Articular chondrocyte of knee joint (primary cell): Measurements from ENCODE around the gene LSM4. TPM values are rescaled to one million over a fixed set of nuclear protein-coding genes. Genes with fewer than 3 reads are reported as not detected.

ENCODE experiments used
- small RNA-seq: library from RNA; depleted of rRNA; stranded (forward); fragments of <200 nt; gene quantifications from one replicate; pipeline ENCODE3, GENCODE V24; 2012
- total RNA-seq: library from RNA; depleted of rRNA; stranded (reverse); fragments of >200 nt; gene quantifications from 2 replicates; pipeline ENCODE4 v1.2.3, GENCODE V29; 2012

LSM4 gene
- total RNA-seq: 77.4 and 80.5 TPM in 2 replicates

DNA sequence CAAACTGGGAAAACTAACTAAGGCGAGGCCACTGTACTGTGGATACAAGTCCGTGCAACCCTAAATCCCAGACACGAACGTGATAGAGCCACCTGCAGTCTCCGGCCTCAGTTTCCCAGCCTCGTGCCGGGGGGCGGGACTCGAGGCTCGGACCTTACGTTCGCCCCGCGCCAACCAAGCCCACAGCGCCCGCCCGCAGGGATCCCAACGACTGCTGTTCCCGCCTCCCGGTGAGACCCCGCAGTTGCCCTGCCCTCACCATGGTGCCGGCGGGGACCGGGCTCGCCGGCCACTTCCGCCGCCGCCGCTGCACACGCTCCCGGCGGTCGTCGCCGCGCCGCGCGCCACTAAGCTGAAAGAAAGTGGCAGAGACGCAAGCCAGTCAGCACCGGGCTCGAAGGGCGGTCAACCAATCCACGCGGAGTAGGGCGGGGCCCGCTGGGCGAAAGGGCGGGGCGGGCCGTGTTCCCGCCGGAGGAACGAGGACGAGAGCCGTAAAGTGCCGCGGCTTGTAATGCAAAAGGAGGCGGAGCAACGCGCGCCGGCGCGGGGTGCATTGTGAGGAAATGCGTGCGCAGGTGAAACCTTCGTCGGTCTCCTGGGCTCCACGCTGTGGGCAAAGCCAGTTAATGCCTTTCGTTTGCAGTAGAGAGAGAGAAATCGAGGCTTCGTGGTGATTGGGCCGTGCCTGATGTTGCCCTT is at the start of gene LSM4:
Gene LSM4, minus strand, starts transcription at position 318 of the 702 bp plus-strand sequence. Its CDS starts 56 bp downstream, at position 262.

DNA sequence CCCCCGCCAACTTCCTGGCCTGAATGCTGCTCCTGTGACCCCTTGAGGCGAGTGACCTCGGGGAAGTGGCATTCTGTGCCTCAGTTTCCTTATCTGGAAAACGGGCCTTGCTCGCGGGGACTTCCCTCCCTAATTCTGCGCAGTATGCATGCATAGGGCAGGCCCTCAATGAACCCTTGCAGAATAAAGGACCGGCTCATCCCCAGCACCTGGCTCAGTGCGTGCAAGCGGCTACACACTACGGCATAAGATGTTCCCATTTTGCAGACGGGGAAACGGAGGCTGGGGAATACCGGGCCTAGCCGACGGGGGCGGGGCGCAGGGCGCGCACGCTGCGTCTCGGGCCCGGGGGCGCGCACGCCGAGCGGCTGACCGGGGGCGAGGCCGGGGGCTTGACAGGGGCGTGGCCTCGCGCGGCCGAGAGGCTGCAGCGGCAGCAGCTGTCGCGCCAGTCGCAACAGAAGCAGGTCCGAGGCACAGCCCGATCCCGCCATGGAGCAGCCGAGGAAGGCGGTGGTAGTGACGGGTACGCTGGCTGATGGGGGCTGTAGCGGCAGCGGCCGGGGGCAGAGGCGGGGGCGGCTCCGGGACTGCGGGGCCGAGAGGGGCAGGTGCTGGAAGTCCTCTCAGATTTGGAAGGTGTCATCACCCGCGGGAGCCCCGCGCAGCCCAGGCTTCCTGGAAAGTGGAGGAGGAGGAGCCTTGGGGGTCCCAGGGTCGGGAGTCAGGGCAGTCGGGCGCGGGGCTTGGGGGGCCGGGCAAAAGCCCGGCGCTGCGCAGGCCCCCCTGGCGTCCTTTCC is 17.5 kb upstream of the LSM4 start, which contains the start of gene PGPEP1:
Gene PGPEP1, plus strand, starts transcription at position 409 of the 800 bp plus-strand sequence. Its CDS starts 84 bp downstream, at position 493.

DNA sequence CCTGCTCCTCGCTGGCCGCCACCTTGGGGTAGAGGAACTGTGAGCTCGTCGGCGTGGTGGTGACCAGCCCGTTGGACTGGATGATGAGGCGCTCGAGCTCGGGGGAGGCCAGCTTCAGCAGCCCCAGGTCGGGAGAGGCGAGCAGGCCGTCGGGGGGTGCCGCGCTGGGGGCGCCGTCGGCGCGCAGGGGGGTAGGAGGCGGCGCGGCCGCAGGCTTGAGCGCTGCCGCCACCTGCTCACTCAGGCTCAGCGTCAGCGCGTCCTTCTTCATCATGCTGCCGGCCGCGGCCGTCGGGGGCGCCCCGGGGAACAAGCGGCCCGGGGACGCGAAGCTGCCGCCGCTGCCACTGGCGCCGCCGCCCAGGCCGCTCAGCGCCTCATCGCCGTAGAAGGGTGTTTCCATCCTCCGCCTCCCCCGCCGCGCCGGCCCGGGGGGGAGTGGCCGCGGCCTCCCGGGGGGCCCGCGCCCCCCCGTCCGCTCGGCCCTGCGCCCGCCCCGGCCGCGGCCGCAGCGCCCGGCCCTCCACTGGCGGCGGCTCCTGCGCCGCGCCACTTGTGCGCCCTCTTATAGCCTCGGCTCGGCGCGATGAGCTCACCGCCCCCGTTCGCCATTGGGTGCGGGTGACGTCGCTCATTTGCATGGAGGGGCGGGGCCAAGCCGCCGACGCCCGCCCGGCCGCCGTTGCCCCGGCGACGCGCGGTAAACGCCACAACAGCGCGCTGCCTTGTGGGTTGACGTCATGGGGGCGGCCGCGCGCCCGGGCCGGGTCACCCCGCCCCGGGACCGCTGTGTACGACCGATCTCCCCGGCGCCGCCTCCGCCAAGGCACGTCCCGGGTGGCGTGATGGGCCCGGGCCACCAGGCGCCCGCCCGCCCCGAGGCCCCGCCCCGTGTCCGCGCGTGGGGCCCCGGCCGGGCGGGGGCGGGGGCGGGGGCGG is 41.5 kb downstream of the LSM4 start, which contains the start of gene JUND:
Gene JUND, minus strand, starts transcription at position 541 of the 939 bp plus-strand sequence. Its CDS starts 138 bp downstream, at position 403.

DNA sequence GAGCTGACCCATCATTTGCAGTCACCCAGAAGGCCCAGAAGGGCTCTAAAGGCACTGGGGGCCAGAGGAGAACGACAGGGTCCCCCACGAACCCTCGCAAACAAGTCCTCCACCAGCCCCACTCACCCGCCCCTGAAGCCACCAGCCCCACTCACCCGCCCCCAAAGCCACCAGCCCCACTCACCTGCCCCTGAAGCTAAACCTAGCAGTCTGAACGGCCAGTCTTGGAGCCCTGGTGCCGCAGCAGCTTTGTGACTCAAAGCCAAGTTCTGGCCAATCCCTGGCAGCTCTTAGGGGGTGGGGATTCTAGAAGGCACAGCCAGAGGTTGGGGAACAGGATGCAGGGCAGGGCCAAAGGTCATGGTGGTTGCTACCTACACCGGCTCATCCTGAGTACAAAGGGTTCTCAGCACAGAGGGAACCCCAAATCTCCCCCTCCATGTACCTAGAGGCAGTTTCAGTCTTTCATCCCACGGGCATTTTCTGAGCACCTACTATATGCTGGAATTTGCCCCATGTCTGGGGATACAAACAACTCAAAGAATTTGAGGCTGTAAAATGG is 48.6 kb downstream of the LSM4 start, which contains the start of gene IQCN:
Gene IQCN, minus strand, starts transcription at position 234 of the 562 bp plus-strand sequence. CDS start 4,974 bp downstream, outside the sequence.

Small RNA genes within 50 kb of the gene (small RNA-seq; reads per million reads assigned to genes)
- gene MIR3188 (not detected), gene RN7SL513P (not detected), gene RPL39P38 (not detected)

Other genes starting within 250 kb of the LSM4 start
- 0.26 and 0.32 TPM in 2 replicates for gene IL12RB1, start 236.1 kb downstream of the LSM4 start, total RNA-seq
- 3.8 and 4.3 TPM in 2 replicates for gene MAST3, start 225.3 kb downstream of the LSM4 start, total RNA-seq
- gene PIK3R2, start 169.9 kb downstream of the LSM4 start, total RNA-seq: 22.7 and 30.7 TPM in 2 replicates
- 9.3 and 11.3 TPM in 2 replicates for gene IFI30, start 149.3 kb downstream of the LSM4 start, total RNA-seq
- 6.2 and 8.1 TPM in 2 replicates for gene MPV17L2, start 129.9 kb downstream of the LSM4 start, total RNA-seq
- 0.65 and 1.2 TPM in 2 replicates for gene RAB3A, start 119.0 kb downstream of the LSM4 start, total RNA-seq
- under 0.01 and 0.22 TPM in 2 replicates for gene PDE4C, start 96.6 kb downstream of the LSM4 start, total RNA-seq
- 1.3 and 2.1 TPM in 2 replicates for gene IQCN, start 48.6 kb downstream of the LSM4 start, total RNA-seq
- 63.7 and 69.0 TPM in 2 replicates for gene JUND, start 41.5 kb downstream of the LSM4 start, total RNA-seq
- 23.5 and 28.8 TPM in 2 replicates for gene PGPEP1, start 17.5 kb upstream of the LSM4 start, total RNA-seq
- 31.0 and 32.9 TPM in 2 replicates for gene GDF15, start 63.1 kb upstream of the LSM4 start, total RNA-seq
- gene LRRC25, start 74.5 kb upstream of the LSM4 start, total RNA-seq: 0.22 and 0.39 TPM in 2 replicates
- 54.4 and 65.7 TPM in 2 replicates for gene SSBP4, start 96.3 kb upstream of the LSM4 start, total RNA-seq
- gene ISYNA1, start 115.1 kb upstream of the LSM4 start, total RNA-seq: 8.5 and 9.3 TPM in 2 replicates
- gene ELL, start 199.0 kb upstream of the LSM4 start, total RNA-seq: 12.4 and 13.8 TPM in 2 replicates
- gene FKBP8, start 220.5 kb upstream of the LSM4 start, total RNA-seq: 228 and 230 TPM in 2 replicates
- gene KXD1, start 234.8 kb upstream of the LSM4 start, total RNA-seq: 91.9 and 110 TPM in 2 replicates
- 577 and 674 TPM in 2 replicates for gene UBA52, start 248.8 kb upstream of the LSM4 start, total RNA-seq